SK-N-SH (cell line): ENCODE data around the gene C9orf57. TPM values are rescaled to one million over a fixed set of nuclear protein-coding genes. Genes with fewer than 3 reads are reported as not detected.

ENCODE experiments used
- CTCF ChIA-PET: fragments of 300-600, 350-600 bp; formaldehyde crosslinking; extraction: SDS; loops from one replicate; lab custom pipeline; 2021; lab: Yijun Ruan, JAX
- POLR2A ChIA-PET: fragments of 350-600 bp; sonication (Branson Sonifier 250); formaldehyde crosslinking; extraction: SDS; loops from one replicate; lab custom pipeline; 2020; ENCODE audit warnings: antibody characterized with exemption, inconsistent platforms; lab: Yijun Ruan, JAX
- DNase-seq: peaks from one replicate; pipeline ENCODE4 v3.0.0; 2012
- H2AFZ ChIP-seq: fragments of 200-600 bp; sonication (generic); 2 replicates; pipeline ENCODE4 v1.8.1; 2016; ENCODE audit warnings: antibody characterized with exemption, mild to moderate bottlenecking, low read depth
- H3F3A ChIP-seq: fragments of 200-600 bp; sonication (generic); replicated peaks from 2 replicates; pipeline ENCODE3; 2016; ENCODE audit warnings: antibody characterized with exemption, mild to moderate bottlenecking; ENCODE audit not compliant: insufficient read depth
- H3K27ac ChIP-seq, 2 experiments: fragments of 200-500 bp in 1 of 2; fragments of 200-600 bp in 1 of 2; sonication (Bioruptor generic) in 1 of 2; sonication (generic), shearing (Covaris generic) in 1 of 2; 2 replicates each; pipeline versions ENCODE4 v1.5.1 to v1.6.1; 2014 to 2016; ENCODE audit warnings: low read depth in 2 of 2, inconsistent platforms in 1 of 2, low read length in 1 of 2, mild to moderate bottlenecking in 1 of 2, mixed read lengths in 1 of 2
- H3K27me3 ChIP-seq: fragments of 200-600 bp; sonication (generic), shearing (Covaris generic); 2 replicates; pipeline ENCODE4 v1.6.1; 2016; ENCODE audit warnings: mixed run types; ENCODE audit not compliant: insufficient read depth
- H3K36me3 ChIP-seq, 2 experiments: fragments of 200-500 bp in 1 of 2; fragments of 200-600 bp in 1 of 2; sonication (Bioruptor generic) in 1 of 2; sonication (generic) in 1 of 2; replicated peaks in 1 of 2; 2 replicates each; pipeline versions ENCODE3 to v1.5.1; 2014 to 2016; ENCODE audit warnings: low read length in 1 of 2, mild to moderate bottlenecking in 1 of 2; ENCODE audit not compliant: insufficient read depth in 2 of 2, control insufficient read depth in 1 of 2
- H3K4me1 ChIP-seq, 2 experiments: fragments of 200-500 bp in 1 of 2; fragments of 200-600 bp in 1 of 2; sonication (Bioruptor generic) in 1 of 2; sonication (generic), shearing (Covaris generic) in 1 of 2; 2 replicates each; pipeline versions ENCODE4 v1.5.1 to v1.6.1; 2014 to 2016; ENCODE audit warnings: low read depth in 1 of 2, low read length in 1 of 2, mixed run types in 1 of 2; ENCODE audit not compliant: insufficient read depth in 2 of 2, control insufficient read depth in 1 of 2
- H3K4me2 ChIP-seq: fragments of 200-600 bp; sonication (generic), shearing (Covaris generic); 2 replicates; pipeline ENCODE4 v1.6.1; 2017; ENCODE audit warnings: mixed run types
- H3K4me3 ChIP-seq, 2 experiments: fragments of 200-500 bp in 1 of 2; fragments of 200-600 bp in 1 of 2; sonication (Bioruptor generic) in 1 of 2; sonication (generic), shearing (Covaris generic) in 1 of 2; 2 replicates each; pipeline versions ENCODE4 v1.5.1 to v1.8.1; 2014 to 2016; ENCODE audit warnings: low read depth in 2 of 2, inconsistent platforms in 1 of 2, low read length in 1 of 2, mild to moderate bottlenecking in 1 of 2, mixed read lengths in 1 of 2, moderate library complexity in 1 of 2
- H3K79me2 ChIP-seq: fragments of 200-600 bp; sonication (generic); 2 replicates; pipeline ENCODE4 v1.8.1; 2017; ENCODE audit warnings: mild to moderate bottlenecking; ENCODE audit not compliant: insufficient read depth
- H3K9ac ChIP-seq: fragments of 200-600 bp; sonication (generic); 2 replicates; pipeline ENCODE4 v1.6.1; 2017; ENCODE audit warnings: mixed run types
- H3K9me2 ChIP-seq: fragments of 200-600 bp; sonication (generic); 2 replicates; pipeline ENCODE4 v1.6.1; 2017; ENCODE audit warnings: mixed run types
- H3K9me3 ChIP-seq: fragments of 200-600 bp; sonication (generic); 2 replicates; pipeline ENCODE4 v1.6.1; 2017; ENCODE audit warnings: mixed run types, mild to moderate bottlenecking, moderate library complexity
- H4K20me1 ChIP-seq: fragments of 200-600 bp; sonication (generic); 2 replicates; pipeline ENCODE4 v1.6.1; 2017; ENCODE audit warnings: mild to moderate bottlenecking, mixed run types; ENCODE audit not compliant: insufficient read depth
- CTCF ChIP-seq: fragments of 200-600 bp; sonication (generic); IDR thresholded peaks from 2 replicates; pipeline ENCODE4 v1.6.1; 2017; ENCODE audit warnings: antibody characterized with exemption, mild to moderate bottlenecking, moderate library complexity
- EZH2phosphoT487 ChIP-seq: fragments of 200-600 bp; sonication (generic); IDR thresholded peaks from 2 replicates; pipeline ENCODE4 v1.6.1; 2017; ENCODE audit warnings: low read depth, mixed run types, mild to moderate bottlenecking, antibody characterized with exemption, moderate library complexity, borderline replicate concordance
- FOSL2 ChIP-seq: IDR thresholded peaks from 2 replicates; pipeline ENCODE4 v1.4.0; 2012; ENCODE audit warnings: low read depth, mild to moderate bottlenecking, moderate library complexity, borderline replicate concordance
- FOXM1 ChIP-seq: IDR thresholded peaks from 2 replicates; pipeline ENCODE4 v1.4.0; 2012; ENCODE audit warnings: low read depth, mild to moderate bottlenecking
- JUND ChIP-seq: IDR thresholded peaks from 2 replicates; pipeline ENCODE4 v1.4.0; 2012
- MXI1 ChIP-seq: IDR thresholded peaks from 2 replicates; pipeline ENCODE4 v1.6.1; 2012; ENCODE audit warnings: mild to moderate bottlenecking, low read depth, low read length, improper control_type of control experiment
- RCOR1 ChIP-seq: fragments of 150-350 bp; IDR thresholded peaks from 2 replicates; pipeline ENCODE4 v1.6.1; 2017; ENCODE audit warnings: antibody characterized with exemption, low read length
- REST ChIP-seq: IDR thresholded peaks from 2 replicates; pipeline ENCODE4 v1.6.1; 2012; ENCODE audit warnings: mild to moderate bottlenecking, low read depth, low read length, moderate library complexity
- SIN3A ChIP-seq: IDR thresholded peaks from 2 replicates; pipeline ENCODE4 v1.6.1; 2012; ENCODE audit warnings: low read depth, mild to moderate bottlenecking, low read length, moderate library complexity, borderline replicate concordance
- TAF1 ChIP-seq: IDR thresholded peaks from 2 replicates; pipeline ENCODE4 v1.6.1; 2012; ENCODE audit warnings: low read depth, mild to moderate bottlenecking, low read length, moderate library complexity, borderline replicate concordance
- USF1 ChIP-seq: IDR thresholded peaks from 2 replicates; pipeline ENCODE4 v1.4.0; 2012; ENCODE audit warnings: low read depth, borderline replicate concordance
- YY1 ChIP-seq: IDR thresholded peaks from 2 replicates; pipeline ENCODE4 v1.4.0; 2012; ENCODE audit warnings: low read depth, mild to moderate bottlenecking
- WGBS: methylation state at CpG from one replicate; pipeline ENCODE4 v1.1.6; 2017; ENCODE audit warnings: low lambda C conversion rate; 5-methylcytosine and 5-hydroxymethylcytosine counted together
- polyA plus RNA-seq, 3 experiments: library from polyadenylated mRNA; depleted of rRNA; stranded (reverse); fragments of >200 nt; gene quantifications; 2 replicates each; pipeline ENCODE4 v1.2.3, GENCODE V29; 2012

The C9orf57 gene
- polyA plus RNA-seq, 1 of the 3 experiments (the other 2 are of a cell fraction), result not detected

- TF ChIP-seq CTCF (no peak), FOXM1 (no peak), YY1 (no peak), EZH2phosphoT487 (no peak)
Observed at GRCh38 chr9:72044095-72044494, 16.3 kb downstream of the C9orf57 start (continued).

GRCh38 chr9:72043576-72043975, 16.8 kb downstream of the C9orf57 start:
- H3K4me2 ChIP-seq, result no peak overlapping the region
- CTCF ChIA-PET, result interaction anchor here (1.0 to 1.2 kb wide), 3 partner anchors 228 to 237 kb away, joined by 3 to 4 read pairs (median 4); no protein-coding TSS in a partner anchor
- peaks cover 0 to 4% of the 10 kb centered on the region in 2 experiments; a peak in 1 of 4 replicates for H3K4me1 ChIP-seq
- no peaks in the 10 kb centered on the region for H3K79me2 ChIP-seq
- POLR2A ChIA-PET, result no interaction called here
- H3K9me2 ChIP-seq, result no peaks in the 10 kb centered on the region
- DNase-seq, result no peak
- WGBS, result 45% methylated on average over 2 of the region's 2 CpGs
- no peak overlapping the region for H3K4me3 ChIP-seq
- peaks cover 6% of the 10 kb centered on the region; the same call in 1 of the 2 replicates for H3K27me3 ChIP-seq
- TF ChIP-seq YY1 (no peak), CTCF (no peak), SIN3A (no peak), USF1 (no peak), MXI1 (no peak), FOSL2 (no peak), REST (no peak), FOXM1 (no peak), JUND (no peak), EZH2phosphoT487 (no peak), TAF1 (no peak), RCOR1 (no peak)
- H2AFZ ChIP-seq, result no peak overlapping the region
- H3K9me3 ChIP-seq, result no peaks in the 10 kb centered on the region
- H3K9ac ChIP-seq, result no peak overlapping the region
- no peaks in the 10 kb centered on the region for H4K20me1 ChIP-seq
- no peak overlapping the region for H3K27ac ChIP-seq
- H3K36me3 ChIP-seq, result no peaks in the 10 kb centered on the region
- no peaks in the 10 kb centered on the region for H3F3A ChIP-seq
